GM21381 (cell line): ENCODE data around the gene ZNF474.

Source experiments
- ATAC-seq: cut with Tn5 transposase; IDR thresholded peaks from one replicate; pipeline ENCODE4 v1.9.1; 2021; ENCODE audit warnings: mild to moderate bottlenecking, moderate library complexity; ENCODE audit not compliant: unreplicated experiment

The ZNF474 gene

DNA sequence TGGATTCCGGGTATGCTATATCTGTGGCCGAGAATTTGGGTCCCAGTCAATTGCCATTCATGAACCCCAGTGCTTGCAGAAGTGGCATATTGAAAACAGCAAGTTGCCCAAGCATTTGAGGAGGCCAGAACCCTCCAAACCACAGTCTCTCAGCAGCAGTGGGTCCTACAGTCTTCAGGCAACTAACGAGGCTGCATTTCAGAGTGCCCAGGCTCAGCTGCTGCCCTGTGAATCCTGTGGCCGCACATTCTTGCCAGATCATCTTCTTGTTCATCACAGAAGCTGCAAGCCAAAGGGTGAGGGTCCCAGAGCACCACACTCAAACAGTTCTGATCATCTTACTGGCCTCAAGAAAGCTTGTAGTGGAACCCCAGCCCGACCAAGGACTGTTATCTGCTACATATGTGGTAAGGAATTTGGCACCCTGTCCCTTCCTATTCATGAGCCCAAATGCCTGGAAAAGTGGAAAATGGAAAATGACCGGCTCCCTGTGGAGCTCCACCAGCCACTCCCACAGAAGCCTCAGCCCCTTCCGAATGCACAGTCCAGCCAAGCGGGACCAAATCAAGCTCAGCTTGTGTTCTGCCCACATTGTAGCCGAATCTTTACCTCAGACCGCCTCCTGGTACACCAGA, 23.0 kb downstream of the ZNF474 start:
- ATAC-seq = no peak

DNA sequence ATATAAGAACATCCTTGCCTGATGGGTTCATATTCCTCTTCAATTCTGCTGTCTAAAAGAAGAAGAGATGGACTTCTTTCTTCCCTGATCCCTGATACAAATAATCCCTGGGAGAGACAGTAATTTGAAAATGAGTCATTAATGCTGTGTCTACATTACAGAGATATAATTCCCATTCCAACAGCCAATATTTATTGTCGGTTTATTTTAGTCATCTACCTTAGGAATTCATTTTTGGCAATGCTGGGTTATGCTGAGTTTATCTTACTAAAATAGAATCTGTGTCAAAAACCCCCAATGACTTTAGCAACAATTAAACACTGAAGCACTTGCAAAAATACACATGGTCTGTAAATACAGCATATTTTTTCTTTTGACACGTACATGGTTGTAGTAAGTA, 23.9 kb downstream of the ZNF474 start:
- no peak for ATAC-seq

DNA sequence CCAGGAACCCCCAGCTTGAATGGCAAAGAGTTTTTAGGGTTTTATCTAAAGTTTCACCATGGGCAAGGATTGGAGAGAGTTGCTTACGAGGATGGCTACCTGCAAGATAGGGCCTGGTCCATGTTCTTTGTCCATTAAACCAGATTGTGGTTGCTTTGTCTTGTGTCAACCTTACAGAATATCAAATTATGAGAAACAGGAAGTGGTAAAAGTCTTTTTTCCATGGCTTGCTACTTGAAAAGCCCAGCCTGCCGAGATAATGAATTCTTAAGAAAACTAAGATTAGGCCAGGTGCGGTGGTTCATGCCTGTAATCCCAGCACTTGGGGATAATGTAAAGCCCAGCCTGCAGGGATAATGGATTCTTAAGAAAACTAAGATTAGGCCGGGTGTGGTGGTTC, 24.4 kb downstream of the ZNF474 start:
- ATAC-seq = no peak

DNA sequence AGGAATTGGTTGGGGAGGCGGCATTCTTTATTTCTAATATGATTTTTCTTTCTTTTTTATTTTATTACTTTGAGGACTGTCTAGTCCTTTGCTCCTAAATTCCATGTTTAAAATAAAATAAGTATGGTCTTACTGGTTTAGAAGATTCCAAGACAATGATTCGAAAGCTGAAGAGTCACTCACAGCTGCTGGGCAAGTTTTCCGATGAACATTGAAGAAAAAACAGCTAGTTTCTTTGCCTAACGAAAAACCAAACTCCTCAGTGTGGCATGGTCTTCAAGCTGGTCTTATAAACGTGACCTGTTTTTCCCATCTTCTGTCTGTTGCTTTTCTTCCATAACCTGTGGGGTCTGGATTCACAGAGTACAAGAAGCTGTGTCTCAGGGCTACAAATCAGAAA, 25.1 kb downstream of the ZNF474 start:
- no peak for ATAC-seq

DNA sequence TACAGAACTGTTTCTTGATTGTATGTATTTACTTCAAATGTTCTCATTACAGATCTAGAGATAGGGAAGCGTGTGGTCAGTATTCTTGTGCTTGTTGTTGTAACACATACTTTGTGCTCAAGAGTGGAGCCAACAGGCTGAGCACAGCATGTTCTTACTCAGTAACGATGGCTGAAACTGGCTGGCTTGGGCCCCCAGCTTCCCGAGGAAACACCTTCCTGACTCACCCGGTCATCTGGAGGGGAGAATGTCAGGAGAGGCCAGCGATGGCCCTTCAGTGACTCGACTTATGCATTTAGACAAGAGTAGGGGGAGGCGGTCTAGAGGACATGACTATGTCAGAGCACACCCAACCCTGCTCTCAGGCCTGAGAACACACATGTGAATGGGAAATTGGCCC, 25.6 kb downstream of the ZNF474 start:
- no peak for ATAC-seq

DNA sequence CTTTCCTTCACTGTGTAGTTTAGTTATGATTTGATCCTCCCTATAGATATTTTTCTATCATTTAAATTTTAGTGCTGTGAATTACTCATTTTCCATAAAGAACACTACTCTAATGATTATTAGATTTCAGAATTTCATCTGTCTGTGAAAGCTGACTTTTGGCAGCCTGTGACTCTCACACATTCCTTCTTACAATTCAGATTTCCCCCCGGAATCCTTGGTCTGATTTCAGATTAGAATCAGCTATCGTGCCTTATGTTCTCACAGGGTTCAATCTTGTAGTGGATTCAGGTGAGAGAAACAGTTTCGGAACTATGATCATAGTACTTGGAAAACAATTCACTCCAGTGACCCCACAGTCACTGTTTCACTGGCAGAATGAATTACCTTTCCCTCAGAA, 26.2 kb downstream of the ZNF474 start:
- no peak for ATAC-seq

DNA sequence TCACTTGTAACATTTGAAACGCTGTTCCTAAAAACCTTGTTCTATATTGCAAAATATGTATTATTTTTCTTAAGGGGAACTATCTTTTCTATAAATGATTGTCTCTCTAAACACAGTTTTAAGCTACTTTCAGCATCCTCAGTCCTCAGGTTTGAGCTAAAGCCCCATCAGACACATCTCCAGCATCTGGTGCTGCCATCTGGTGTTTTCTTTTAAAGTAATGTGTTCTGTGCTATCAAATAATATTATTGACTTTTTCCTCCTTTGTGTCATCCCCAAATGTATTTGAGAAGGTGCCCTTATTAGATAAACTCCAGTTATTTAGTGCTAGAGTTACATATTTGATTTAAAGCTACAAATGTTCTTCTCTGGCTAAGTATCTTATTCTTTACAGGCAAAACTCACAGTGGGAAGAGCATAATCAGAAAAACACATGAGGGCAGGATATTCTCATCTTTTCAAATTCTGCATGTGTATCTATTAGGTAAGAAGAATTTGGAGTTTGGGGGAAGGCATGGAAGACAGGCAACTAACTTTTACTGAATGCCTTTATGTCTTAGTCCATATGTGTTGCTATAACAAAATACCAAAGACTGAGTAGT, 27.5 kb downstream of the ZNF474 start:
- ATAC-seq = no peak

DNA sequence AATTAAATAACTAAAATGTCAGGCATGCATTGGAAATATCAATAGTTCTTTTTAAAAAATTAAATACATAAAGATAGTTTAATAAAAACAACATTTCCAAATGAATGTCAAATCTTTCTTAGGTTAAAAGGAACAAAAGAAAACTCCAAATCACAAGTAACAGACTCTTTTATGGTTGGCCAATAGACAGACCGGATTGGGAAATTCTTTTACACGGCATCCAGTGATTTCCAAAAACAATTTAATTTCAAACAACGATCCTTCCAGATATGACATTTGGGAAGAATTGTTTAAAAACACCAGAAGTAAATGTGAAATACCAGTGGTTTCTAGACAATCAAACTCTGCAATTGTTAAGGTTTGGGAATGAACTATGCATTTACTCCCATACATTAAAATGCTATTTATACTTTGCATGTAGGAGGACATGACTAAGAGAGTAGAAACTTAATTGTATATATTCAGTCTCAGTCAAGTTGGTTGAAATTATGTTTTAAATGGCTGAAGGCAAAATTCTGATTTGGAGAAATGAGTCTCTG, 32.8 kb downstream of the ZNF474 start:
- ATAC-seq = no peak

DNA sequence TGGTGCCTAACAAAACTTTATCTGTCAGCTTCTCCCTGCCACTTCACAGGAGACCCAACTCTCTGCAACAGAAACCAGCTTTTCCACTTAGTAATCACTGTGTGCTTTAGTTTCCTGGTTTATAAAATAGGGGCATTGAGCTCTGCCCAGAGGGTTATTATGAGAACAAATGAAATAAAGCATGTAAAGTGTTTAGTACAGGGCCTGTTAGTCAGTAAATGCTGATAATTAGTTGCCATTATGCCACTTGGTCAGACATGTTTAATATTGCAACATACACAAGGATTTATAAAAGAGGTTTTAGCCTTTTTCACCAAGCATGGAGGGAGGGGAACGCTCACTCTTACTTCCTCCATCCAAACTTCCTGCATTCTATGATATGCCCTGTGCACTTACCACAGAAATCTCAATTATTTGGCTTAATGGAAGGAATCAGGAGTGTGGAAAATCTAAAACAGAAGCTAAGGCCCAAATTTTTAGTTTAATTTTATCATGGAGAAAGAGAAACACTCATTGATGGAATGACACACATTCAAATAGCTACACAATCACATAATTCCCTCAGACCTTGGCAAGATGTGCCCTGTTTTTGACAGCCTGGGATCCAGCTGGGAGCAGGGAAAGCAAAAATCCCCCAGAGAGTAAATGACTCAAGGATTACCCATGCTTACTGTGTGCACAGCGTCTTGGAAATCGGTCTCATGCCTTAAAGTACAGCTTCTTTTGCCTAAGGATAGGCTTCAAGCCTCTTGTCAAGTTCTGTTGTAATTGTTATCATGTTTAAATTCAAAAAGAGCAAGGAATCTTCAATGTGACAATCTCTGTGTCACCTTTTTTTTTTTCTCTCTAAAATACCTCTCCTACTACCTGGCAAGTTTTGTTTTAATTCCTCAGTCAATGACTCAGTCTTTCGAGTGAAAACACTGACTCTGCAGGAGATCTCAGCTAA, 34.0 kb downstream of the ZNF474 start:
- no peak for ATAC-seq

DNA sequence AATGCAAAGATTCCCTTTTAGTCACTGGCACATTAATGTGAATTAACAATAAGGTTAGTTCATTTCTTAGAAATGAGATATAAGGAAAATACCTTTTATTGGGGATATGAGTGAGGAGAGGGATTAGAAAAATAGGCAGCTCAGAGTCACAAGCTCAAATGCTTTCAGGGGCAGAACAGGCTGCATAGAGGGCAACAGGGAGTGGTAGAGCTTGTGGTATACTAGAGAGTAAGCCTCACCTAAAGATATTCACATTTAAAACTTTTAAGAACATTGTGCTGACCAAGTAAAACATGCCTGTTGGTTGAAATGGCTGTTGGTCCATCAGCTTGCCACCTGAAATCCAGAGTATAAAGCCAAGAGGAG, 34.7 kb downstream of the ZNF474 start:
- ATAC-seq = no peak

DNA sequence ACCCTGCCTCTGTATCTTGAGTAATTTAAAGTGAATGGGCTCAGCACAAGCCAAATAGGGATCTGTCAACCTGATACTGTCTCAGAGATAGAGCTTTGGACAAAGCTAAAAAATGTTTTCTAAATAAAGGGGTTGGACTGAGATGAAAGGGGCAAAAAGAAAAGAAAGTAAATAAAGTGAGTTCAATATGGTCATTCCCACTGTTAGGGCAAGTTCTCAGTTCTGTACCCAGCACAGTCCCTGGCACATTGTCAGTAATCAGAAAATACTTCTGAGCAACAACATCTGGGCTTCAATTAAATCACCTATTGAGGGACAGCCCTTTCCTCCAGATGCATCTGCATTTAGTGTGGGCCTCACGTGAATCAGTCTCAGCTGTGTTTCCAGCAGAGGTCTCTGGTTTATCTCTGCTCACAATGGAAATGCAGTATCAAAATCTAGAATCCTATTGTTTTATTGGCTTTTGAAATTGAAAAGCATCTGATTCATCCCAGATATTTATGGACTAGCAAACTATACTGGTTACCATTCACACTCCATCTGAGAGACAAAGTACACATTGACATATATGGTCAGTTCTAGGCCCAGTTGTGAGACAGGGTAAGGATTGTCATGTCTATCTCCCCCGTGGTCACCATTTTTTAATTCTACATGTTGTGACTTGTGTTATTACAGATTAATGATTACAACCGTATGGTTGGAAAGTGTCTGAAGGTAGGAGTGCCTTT, 35.6 kb downstream of the ZNF474 start:
- no peak for ATAC-seq

DNA sequence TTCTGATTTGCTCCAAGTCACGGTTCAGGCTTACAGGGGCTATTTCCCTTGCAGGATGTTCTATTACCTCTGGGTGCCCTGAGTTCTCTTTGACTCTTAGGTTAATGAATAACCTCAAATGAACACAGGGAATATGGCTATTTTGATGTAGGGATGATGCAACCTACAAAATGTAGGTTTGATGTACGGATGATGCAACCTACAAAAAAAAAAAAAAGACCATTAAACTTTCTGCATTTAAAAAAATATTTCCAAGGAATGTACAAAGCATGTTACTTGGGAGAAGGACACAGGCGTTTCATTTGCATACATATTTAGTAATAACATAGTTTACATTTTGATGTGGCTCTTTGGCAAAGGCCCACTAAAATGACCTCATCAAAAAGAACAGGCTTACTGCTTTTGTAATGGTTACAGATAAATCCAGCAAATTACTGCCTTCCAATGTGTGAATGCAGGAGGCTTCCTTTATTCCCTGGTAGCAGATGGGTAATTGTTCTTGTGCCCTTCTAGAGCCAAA, 36.3 kb downstream of the ZNF474 start:
- no peak for ATAC-seq

DNA sequence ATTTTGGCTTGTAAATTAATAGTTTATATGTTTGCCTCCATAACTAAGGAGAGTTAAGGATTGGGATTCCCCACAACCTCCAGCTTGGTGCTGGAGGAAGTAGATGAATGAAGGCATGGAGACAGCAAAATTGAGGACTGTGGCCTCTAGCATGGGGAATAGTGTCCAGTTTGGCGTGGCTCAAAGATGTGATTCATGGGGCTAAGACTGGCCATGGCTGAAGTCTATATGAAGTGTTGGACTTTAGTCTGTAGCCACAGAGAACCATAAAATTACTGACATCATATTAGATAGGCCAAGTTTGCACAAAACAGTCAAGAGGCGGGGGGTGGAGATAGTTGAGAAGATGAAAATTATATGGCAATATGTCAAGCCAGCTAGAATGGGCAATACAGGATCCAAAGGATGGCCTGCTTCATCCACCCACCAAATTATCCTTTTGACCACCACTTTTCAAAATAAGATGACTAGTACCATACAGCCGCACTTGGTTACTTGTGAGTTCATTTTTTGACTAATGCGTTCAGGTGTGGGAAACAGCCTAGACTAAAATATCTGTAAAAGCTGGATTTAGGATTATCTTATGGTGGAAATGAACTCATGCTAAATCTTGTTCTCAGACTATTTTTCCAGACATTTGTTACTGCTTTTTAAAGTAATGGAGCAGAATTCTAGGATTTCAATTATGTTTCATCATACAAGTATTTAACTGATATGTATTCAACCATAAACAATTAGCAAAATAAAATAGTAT, 40.2 kb downstream of the ZNF474 start:
- no peak for ATAC-seq

DNA sequence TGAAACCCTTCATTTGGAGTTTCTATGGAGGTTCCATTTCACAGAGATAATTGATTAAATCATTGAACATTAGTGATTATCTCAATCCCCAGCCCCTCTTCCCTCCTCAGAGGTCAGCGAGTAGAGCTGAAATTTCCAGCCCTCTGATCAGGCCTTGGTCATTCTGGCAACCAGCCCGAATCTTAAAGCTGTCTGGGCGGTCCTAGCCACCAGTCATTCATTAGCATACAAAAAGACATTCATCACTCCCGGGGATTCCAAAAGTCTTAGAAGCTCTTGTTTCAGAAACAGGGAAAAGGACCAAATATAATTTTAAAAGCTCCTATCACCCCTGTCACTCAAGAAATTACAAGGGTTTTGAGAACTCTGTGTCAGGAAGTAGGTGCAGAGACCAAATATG, 41.3 kb downstream of the ZNF474 start:
- no peak for ATAC-seq

DNA sequence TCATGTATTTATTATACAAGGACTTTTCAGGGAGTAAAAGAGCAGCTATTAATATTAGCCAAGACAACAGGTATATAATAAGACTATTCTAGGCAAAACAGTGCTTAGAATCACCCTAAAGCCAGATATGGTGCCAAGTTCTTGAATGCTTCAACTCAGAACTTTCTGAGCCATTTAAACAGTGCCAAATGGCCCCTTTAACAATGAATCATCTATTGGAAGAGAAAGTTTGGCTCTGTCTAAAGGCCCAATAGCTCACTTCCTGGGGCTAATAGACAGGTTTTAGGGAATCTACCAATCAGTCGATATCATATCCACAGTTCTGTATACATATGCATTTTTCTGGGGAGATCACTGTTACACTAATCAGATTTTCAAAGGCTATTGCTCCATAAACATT, 42.9 kb downstream of the ZNF474 start:
- no peak for ATAC-seq

DNA sequence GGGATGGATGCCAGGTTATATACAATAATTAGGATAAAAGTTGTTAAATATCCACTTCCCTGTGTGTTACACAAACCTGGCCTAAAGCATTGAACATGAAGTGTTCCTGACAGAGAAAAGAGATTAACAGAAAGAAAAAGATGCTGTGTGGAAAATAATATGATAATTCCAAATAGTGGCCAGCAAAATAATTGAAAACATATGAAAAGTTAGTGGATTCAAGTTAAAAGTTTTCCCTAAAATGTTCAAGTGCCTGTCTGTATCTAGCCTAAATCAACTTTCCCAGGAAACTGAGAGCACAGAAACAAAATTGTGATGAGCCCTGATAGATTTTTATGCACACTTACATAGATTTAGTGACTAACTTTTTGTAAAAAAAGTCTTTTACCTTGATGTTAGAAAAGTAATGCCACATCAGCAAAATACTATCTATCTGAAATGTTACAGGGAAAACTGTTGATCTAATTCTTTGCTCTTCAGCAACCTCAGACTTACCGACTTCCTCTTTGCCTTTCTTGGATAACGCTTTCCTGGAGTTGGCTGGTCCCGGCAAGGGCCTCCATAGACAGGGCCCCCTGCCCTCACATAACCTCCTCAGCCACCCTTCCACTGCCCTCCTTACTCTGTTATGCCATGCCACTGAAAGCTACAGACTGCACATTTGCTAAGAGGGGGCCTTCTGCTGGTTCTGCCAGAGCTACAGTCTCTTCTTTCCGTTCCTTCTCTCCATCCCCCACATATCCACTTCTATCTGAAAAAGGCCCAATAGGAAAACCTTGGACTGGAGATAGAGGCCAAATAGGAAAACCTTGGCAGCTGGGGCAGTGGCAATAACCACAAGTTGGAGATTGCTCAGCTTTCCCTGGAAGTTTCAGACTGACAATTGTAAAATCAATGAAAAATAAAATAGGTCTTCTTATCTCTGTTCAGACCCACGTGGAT, 44.4 kb downstream of the ZNF474 start:
- ATAC-seq = no peak

DNA sequence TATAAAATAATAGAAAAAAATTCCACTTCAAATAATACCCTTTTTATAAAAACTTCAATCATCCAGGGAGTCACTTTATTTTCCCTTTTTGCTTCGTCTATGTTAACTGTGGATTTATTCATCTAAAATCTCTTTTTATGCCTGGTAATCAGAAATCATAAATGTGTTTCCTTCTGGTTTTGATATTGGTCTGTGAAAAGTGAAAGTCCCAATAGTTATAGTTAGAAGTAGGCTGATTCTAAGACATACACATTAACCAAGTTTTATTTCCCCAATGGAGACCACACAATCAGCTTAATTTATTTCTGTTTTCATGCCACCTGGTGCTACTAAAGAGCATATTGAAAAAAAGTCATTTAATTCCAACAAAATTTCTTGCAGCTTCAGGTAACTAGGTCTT, 45.7 kb downstream of the ZNF474 start:
- ATAC-seq = no peak

DNA sequence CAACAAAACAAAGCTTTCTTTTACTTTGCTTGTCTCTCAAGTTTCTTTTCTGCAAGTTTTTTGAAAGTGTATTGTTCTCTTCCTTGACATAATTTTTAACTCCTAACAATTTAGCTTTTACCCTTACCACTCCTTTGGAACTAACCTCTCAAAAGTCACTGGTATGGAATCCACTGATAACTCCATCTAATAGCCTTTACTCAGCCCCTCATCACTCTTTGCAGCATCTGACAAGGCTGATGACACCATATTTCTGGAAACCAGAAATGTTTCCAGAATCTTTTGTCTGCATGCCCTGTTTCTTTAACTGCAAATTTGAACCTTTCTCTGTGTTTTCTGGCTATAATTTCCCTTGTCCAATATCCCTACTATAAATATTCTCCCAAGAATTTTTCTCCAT, 46.5 kb downstream of the ZNF474 start:
- no peak for ATAC-seq

DNA sequence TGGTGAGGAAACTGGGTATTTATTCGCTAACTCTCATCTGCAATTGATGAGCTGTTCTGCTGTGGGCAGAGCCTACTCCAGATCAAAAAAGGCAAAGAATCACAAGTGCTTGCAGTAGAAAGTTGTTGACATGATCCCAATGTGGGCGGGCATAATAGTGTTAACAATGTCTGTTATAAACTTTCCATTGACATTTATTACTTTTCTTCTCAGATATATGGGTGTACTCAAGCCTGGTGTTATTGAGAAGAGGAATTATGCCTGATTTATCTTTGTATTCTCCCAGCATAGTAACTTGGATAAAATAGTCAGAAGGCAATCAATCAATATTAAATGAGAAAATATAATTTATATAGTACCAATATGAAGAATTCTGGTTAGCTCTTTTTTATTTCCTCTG, 47.8 kb downstream of the ZNF474 start:
- no peak for ATAC-seq
